ENCODE measurements around the gene TCF7L2. TPM values are rescaled to one million over a fixed set of nuclear protein-coding genes. Genes with fewer than 3 reads are reported as not detected.

TCF7L2 gene
- total RNA-seq, 1 experiment from 2014 or later, result 14.8 TPM

GRCh38 chr10:113127901-113128283 is 177.8 kb downstream of the TCF7L2 start:
- TF ChIP-seq CTCF (conservative IDR thresholded peaks at IDR 0.05), result no peak
- no peak overlapping the region for H3K4me2 ChIP-seq
- no peak overlapping the region for H3K27ac ChIP-seq
- no TSS peak for BruUV-seq (replicated peaks)
- 0 out of 2 replicates have a peak, but pooled peaks cover 3% of the 10 kb centered on the region for H3K79me2 ChIP-seq (ENCODE audit: low read depth)
- H3K4me3 ChIP-seq, result no peak overlapping the region
- H3K9me3 ChIP-seq (ENCODE audit: insufficient read depth, low read depth), result no peaks in the 10 kb centered on the region
- H4K20me1 ChIP-seq (ENCODE audit: insufficient read depth), result no peaks in the 10 kb centered on the region
- H2AFZ ChIP-seq, result no peak overlapping the region
- no peaks in the 10 kb centered on the region for H3K9me2 ChIP-seq (ENCODE audit: insufficient read depth)
- no peaks in the 10 kb centered on the region for H3K27me3 ChIP-seq (ENCODE audit: insufficient read depth, low read depth)
- H3F3A ChIP-seq (ENCODE audit: insufficient read depth, low read depth), result no peaks in the 10 kb centered on the region; the same call in 1 of the 2 replicates
- H3K36me3 ChIP-seq (ENCODE audit: low read depth), result no peaks in the 10 kb centered on the region
- CTCF ChIA-PET, result interaction anchor here (0.7 kb wide), 1 partner anchor 393 kb away, joined by 10 read pairs; no protein-coding TSS in a partner anchor
- POLR2A ChIA-PET (ENCODE audit: unreplicated experiment), result no interaction called here
- DNase-seq, result no peak
- H3K4me1 ChIP-seq (replicated peaks; ENCODE audit: insufficient read depth), result peaks cover 25% of the 10 kb centered on the region
- intact Hi-C loops (cut with micrococcal nuclease; ENCODE audit: unreplicated experiment), result loop anchor here (2.0 to 10.0 kb wide), 5 partner anchors 175 to 651 kb away; no protein-coding TSS in a partner anchor

GRCh38 chr10:113128450-113129070 is 178.5 kb downstream of the TCF7L2 start:
- no TSS peak for BruUV-seq (replicated peaks)
- no peaks in the 10 kb centered on the region for H4K20me1 ChIP-seq (ENCODE audit: insufficient read depth)
- DNase-seq, result no peak
- POLR2A ChIA-PET (ENCODE audit: unreplicated experiment), result no interaction called here
- no peak overlapping the region for H3K27ac ChIP-seq
- no peak overlapping the region for H2AFZ ChIP-seq
- no peak overlapping the region for H3K4me2 ChIP-seq
- no peak overlapping the region for H3K4me3 ChIP-seq
- no peaks in the 10 kb centered on the region for H3K36me3 ChIP-seq (ENCODE audit: low read depth)
- TF ChIP-seq CTCF (conservative IDR thresholded peaks at IDR 0.05), result no peak
- no peak for TF ChIP-seq EZH2 (IDR thresholded peaks at IDR 0.05; ENCODE audit: low read depth)
- no peaks in the 10 kb centered on the region for H3K9me2 ChIP-seq (ENCODE audit: insufficient read depth)
- peaks cover 25% of the 10 kb centered on the region for H3K4me1 ChIP-seq (replicated peaks; ENCODE audit: insufficient read depth)
- CTCF ChIA-PET, result no interaction called here
- H3F3A ChIP-seq (ENCODE audit: insufficient read depth, low read depth), result no peaks in the 10 kb centered on the region; the same call in 1 of the 2 replicates
- H3K27me3 ChIP-seq (ENCODE audit: insufficient read depth, low read depth), result no peaks in the 10 kb centered on the region
- intact Hi-C loops (cut with micrococcal nuclease; ENCODE audit: unreplicated experiment), result loop anchor here (5.0 to 10.0 kb wide), 3 partner anchors 316 to 651 kb away; no protein-coding TSS in a partner anchor
- H3K9me3 ChIP-seq (ENCODE audit: insufficient read depth, low read depth), result no peaks in the 10 kb centered on the region
- 0 out of 2 replicates have a peak, but pooled peaks cover 3% of the 10 kb centered on the region for H3K79me2 ChIP-seq (ENCODE audit: low read depth)

- Histone ChIP-seq H3K4me2 (no peak overlapping the region), H3K9me3 (ENCODE audit: insufficient read depth, low read depth) (no peaks in the 10 kb centered on the region), H2AFZ (no peak overlapping the region), H3K36me3 (ENCODE audit: low read depth) (no peaks in the 10 kb centered on the region), H3K4me1 (replicated peaks; ENCODE audit: insufficient read depth) (peaks cover 25% of the 10 kb centered on the region), H3F3A (ENCODE audit: insufficient read depth, low read depth) (no peaks in the 10 kb centered on the region; the same call in 1 of the 2 replicates), H3K27me3 (ENCODE audit: insufficient read depth, low read depth) (no peaks in the 10 kb centered on the region), H3K27ac (no peak overlapping the region), H4K20me1 (ENCODE audit: insufficient read depth) (no peaks in the 10 kb centered on the region), H3K4me3 (no peak overlapping the region), H3K79me2 (ENCODE audit: low read depth) (0 out of 2 replicates have a peak, but pooled peaks cover 3% of the 10 kb centered on the region), H3K9me2 (ENCODE audit: insufficient read depth) (no peaks in the 10 kb centered on the region)
- no peak for TF ChIP-seq CTCF (conservative IDR thresholded peaks at IDR 0.05)
- TF ChIP-seq EZH2 (IDR thresholded peaks at IDR 0.05; ENCODE audit: low read depth), result no peak
- CTCF ChIA-PET, result no interaction called here
- POLR2A ChIA-PET (ENCODE audit: unreplicated experiment), result no interaction called here
- BruUV-seq (replicated peaks), result no TSS peak
- DNase-seq, result no peak
- intact Hi-C loops (cut with micrococcal nuclease; ENCODE audit: unreplicated experiment), result loop anchor here (5.0 to 10.0 kb wide), 3 partner anchors 317 to 652 kb away; no protein-coding TSS in a partner anchor
Observed at GRCh38 chr10:113129117-113129516, 179.1 kb downstream of the TCF7L2 start.
